Activated gamma-delta T cell treated with anti-CD3 and anti-CD28 coated beads, Interleukin-2, amount 50 U/mL, for 16 hours (primary cell): ENCODE results near the gene OR2A25.

Experiments used
- DNase-seq: peaks from one replicate; pipeline ENCODE4 v3.0.0-alpha.2; 2020; ENCODE audit warnings: low read depth

Gene OR2A25

GRCh38 chr7:144074374-144074773 lies 4.8 kb downstream of the OR2A25 start:
- no peak for DNase-seq

GRCh38 chr7:144085978-144086377 lies 16.4 kb downstream of the OR2A25 start, which contains the start of gene OR2A12:
Gene OR2A12 (plus strand): TSS chr7:144086278. CDS start chr7:144095108, 8,830 bp downstream.
- no peak for DNase-seq

- no peak for DNase-seq
These were observed 17.1 kb downstream of the OR2A25 start for GRCh38 chr7:144086730-144087129.

DNA sequence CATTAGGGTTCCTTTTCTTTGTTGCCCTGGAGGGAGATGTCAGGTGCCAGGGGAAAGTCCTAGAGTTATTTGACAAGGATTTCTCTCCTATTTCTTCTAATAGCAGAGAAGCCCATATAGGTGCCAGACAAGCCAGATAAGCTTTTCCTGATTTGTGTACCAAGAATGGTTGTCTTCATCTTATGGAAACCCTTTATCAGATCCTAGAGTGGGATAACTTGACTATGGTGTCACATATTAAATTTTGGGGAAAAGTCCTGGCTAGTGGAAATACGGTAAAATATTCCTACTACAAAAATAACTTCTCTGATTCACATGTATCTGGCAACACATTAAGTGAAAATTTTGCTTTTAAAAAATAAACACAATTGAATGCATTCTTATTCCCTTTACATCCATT lies 17.6 kb downstream of the OR2A25 start:
- DNase-seq = no peak

GRCh38 chr7:144090667-144091066 lies 21.1 kb downstream of the OR2A25 start:
- no peak for DNase-seq

- no peak for DNase-seq
These were observed 29.2 kb downstream of the OR2A25 start for GRCh38 chr7:144098776-144099175.

DNA sequence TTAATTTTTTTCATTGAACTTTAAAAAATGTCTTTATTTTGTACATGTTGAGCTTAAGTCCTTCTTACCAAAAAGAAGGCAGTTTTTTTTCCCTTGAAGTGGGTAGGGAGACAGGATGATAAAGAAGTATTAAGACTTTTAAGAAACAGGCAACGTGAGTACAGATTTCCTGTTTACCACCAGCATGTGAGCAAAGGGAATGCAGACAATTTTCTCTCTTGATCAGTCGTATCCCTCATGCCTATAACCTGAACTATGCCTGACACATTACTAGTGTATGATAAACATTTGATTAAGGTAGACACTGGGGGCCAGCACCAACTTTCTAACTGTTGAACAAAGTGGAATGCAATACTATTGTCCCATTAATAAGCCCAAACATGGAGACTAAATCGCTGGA lies 31.0 kb downstream of the OR2A25 start:
- no peak for DNase-seq

DNA sequence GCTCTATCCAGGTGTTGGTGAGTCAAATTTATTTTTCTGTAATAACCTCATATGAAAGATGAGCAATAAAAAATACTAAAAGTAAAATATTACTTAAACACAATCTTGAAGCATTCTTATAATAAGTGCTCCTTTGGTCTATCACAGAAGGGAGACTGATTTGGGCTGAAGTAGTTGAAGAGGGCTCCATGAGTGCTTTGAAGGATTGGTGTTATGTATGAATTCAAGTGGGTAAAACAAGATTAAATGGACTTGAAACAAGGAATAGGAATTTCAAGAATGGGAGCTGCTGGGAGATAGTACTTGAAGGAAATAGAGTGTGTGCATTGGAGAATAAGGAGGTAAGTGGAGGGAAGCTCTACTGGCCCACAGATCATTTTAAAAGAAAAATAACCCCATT lies 32.4 kb downstream of the OR2A25 start:
- DNase-seq = no peak

- no peak for DNase-seq
These were observed 35.6 kb downstream of the OR2A25 start for GRCh38 chr7:144105211-144105610.

GRCh38 chr7:144109283-144109682 lies 39.7 kb downstream of the OR2A25 start, which contains the start of gene OR2A2:
Gene OR2A2 (plus strand): TSS chr7:144109583. CDS start chr7:144109583, 0 bp downstream.
- no peak for DNase-seq

- DNase-seq = no peak
These were observed 40.7 kb downstream of the OR2A25 start for GRCh38 chr7:144110272-144110671.

GRCh38 chr7:144113651-144114050 lies 44.0 kb downstream of the OR2A25 start:
- no peak for DNase-seq

- no peak for DNase-seq
These were observed 48.7 kb downstream of the OR2A25 start for GRCh38 chr7:144118341-144118740.

GRCh38 chr7:144122876-144123275 lies 53.3 kb downstream of the OR2A25 start, which contains the start of gene OR2A14:
Gene OR2A14 (plus strand): TSS chr7:144123176. CDS start chr7:144129113, 5,937 bp downstream.
- DNase-seq = no peak
